HEK293 (cell line): ENCODE measurements around the gene ELOVL4.

Source experiments
- CTCF ChIA-PET: fragments of 350-600 bp; formaldehyde crosslinking; extraction: SDS; loops from one replicate; lab custom pipeline; 2021; ENCODE audit warnings: antibody characterized with exemption; lab: Yijun Ruan, JAX
- POLR2A ChIA-PET: fragments of 300-600 bp; formaldehyde crosslinking; extraction: SDS; loops from one replicate; lab custom pipeline; 2020; ENCODE audit warnings: antibody characterized with exemption, inconsistent platforms; lab: Yijun Ruan, JAX
- H3K27ac ChIP-seq: fragments of 200-500 bp; sonication (Bioruptor generic); 2 replicates; pipeline ENCODE4 v1.5.1; 2014; ENCODE audit warnings: low read depth, low read length, control low read depth, inconsistent platforms; ENCODE audit errors: extremely low read depth
- H3K36me3 ChIP-seq, 2 experiments: fragments of 200-500 bp in 1 of 2; sonication (Bioruptor generic) in 1 of 2; 1 replicate in 1 of 2; 2 replicates in 1 of 2; pipeline ENCODE4 v1.5.1; 2014 to 2017; ENCODE audit warnings: inconsistent platforms in 2 of 2, low read length in 2 of 2; ENCODE audit not compliant: control insufficient read depth in 2 of 2, insufficient read depth in 1 of 2
- H3K4me1 ChIP-seq: fragments of 200-500 bp; sonication (Bioruptor generic); 2 replicates; pipeline ENCODE4 v1.5.1; 2014; ENCODE audit warnings: mild to moderate bottlenecking, low read length, inconsistent platforms; ENCODE audit not compliant: control insufficient read depth, insufficient read depth
- H3K4me3 ChIP-seq: 2 replicates; pipeline ENCODE4 v1.5.1; 2011; ENCODE audit warnings: low read depth, mild to moderate bottlenecking, control low read depth, low read length, moderate library complexity
- H3K9me3 ChIP-seq: fragments of 200-500 bp; sonication (Bioruptor generic); 2 replicates; pipeline ENCODE4 v1.5.1; 2014; ENCODE audit warnings: low read depth, low read length, inconsistent platforms; ENCODE audit not compliant: control insufficient read depth, insufficient read depth
- GLI4 ChIP-seq: fragments of 450-650 bp; formaldehyde crosslinking; IDR thresholded peaks from 2 replicates; pipeline ENCODE4 v1.5.1; 2016; ENCODE audit warnings: missing biosample characterization, missing genetic modification characterization
- GLIS2 ChIP-seq: fragments of 450-650 bp; formaldehyde crosslinking; IDR thresholded peaks from 2 replicates; pipeline ENCODE4 v1.5.1; 2016; ENCODE audit warnings: missing biosample characterization, missing genetic modification characterization
- SCRT1 ChIP-seq: fragments of 450-650 bp; formaldehyde crosslinking; IDR thresholded peaks from 2 replicates; pipeline ENCODE4 v1.5.1; 2016; ENCODE audit warnings: missing biosample characterization, missing genetic modification characterization, borderline replicate concordance
- YY2 ChIP-seq: fragments of 450-650 bp; formaldehyde crosslinking; IDR thresholded peaks from 2 replicates; pipeline ENCODE4 v1.5.1; 2016; ENCODE audit warnings: missing biosample characterization, missing genetic modification characterization
- ZBTB1 ChIP-seq: fragments of 450-650 bp; formaldehyde crosslinking; IDR thresholded peaks from 2 replicates; pipeline ENCODE4 v1.5.1; 2016; ENCODE audit warnings: missing biosample characterization, missing genetic modification characterization
- ZNF140 ChIP-seq: fragments of 450-650 bp; formaldehyde crosslinking; IDR thresholded peaks from 2 replicates; pipeline ENCODE4 v1.5.1; 2016; ENCODE audit warnings: missing biosample characterization, missing genetic modification characterization
- ZNF175 ChIP-seq: fragments of 450-650 bp; formaldehyde crosslinking; IDR thresholded peaks from 2 replicates; pipeline ENCODE4 v1.5.1; 2016; ENCODE audit warnings: missing biosample characterization, missing genetic modification characterization
- ZNF391 ChIP-seq: fragments of 450-650 bp; formaldehyde crosslinking; IDR thresholded peaks from 2 replicates; pipeline ENCODE4 v1.5.1; 2016; ENCODE audit warnings: low read depth, missing biosample characterization, missing genetic modification characterization, borderline replicate concordance
- ZNF677 ChIP-seq: fragments of 450-650 bp; IDR thresholded peaks from 2 replicates; pipeline ENCODE4 v1.5.0; 2018; ENCODE audit warnings: missing biosample characterization, mild to moderate bottlenecking, missing genetic modification characterization, moderate library complexity
- ZNF785 ChIP-seq: fragments of 450-650 bp; formaldehyde crosslinking; IDR thresholded peaks from 2 replicates; pipeline ENCODE4 v1.5.1; 2016; ENCODE audit warnings: missing biosample characterization, missing genetic modification characterization
- TF ChIP-seq, protein P1 (sequence below): fragments of 450-650 bp; formaldehyde crosslinking; IDR thresholded peaks from 2 replicates; pipeline ENCODE4 v1.5.1; 2016; ENCODE audit warnings: missing biosample characterization, missing genetic modification characterization, low read depth
- TF ChIP-seq, protein P2 (sequence below): fragments of 450-650 bp; formaldehyde crosslinking; IDR thresholded peaks from 2 replicates; pipeline ENCODE4 v1.5.1; 2016; ENCODE audit warnings: missing biosample characterization, missing genetic modification characterization, borderline replicate concordance
- TF ChIP-seq, protein P3 (sequence below): fragments of 450-650 bp; formaldehyde crosslinking; IDR thresholded peaks from 2 replicates; pipeline ENCODE4 v1.5.1; 2016; ENCODE audit warnings: missing biosample characterization, missing genetic modification characterization
- TF ChIP-seq, protein P4 (sequence below): fragments of 450-650 bp; IDR thresholded peaks from 2 replicates; pipeline ENCODE4 v1.5.1; 2018; ENCODE audit warnings: missing biosample characterization, missing genetic modification characterization
- TF ChIP-seq, protein P5 (sequence below): fragments of 450-650 bp; formaldehyde crosslinking; IDR thresholded peaks from 2 replicates; pipeline ENCODE4 v1.5.1; 2016; ENCODE audit warnings: missing biosample characterization, missing genetic modification characterization

The ELOVL4 gene

DNA sequence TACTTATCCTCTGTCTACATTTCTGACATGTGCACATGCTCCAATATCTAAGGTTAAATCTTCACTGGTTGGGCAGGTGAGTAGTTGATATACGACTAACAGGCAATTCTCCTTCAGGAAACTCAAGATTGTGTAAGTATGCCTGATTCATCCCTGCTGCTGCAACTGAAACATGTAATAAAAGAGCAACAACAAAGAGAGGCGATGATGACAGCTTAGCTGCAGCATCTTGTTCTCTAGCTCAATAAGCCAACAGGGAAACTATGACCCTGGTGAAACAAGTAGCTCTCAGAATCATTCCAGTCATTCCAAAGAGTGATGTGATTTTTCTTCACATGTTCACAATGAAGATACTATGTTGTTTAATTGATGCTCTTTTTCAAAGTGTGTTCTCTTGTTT, 74.4 kb downstream of the ELOVL4 start:
- H3K4me1 ChIP-seq: no peaks in the 10 kb centered on the region
- no peak overlapping the region for H3K4me3 ChIP-seq
- ChIA-PET CTCF (interaction anchor here (0.6 to 1.2 kb wide), 4 partner anchors 9 to 234 kb away, joined by 3 to 4 read pairs (median 3); partner anchors contain the start of gene BCKDHB), POLR2A (no interaction called here)
- no peaks in the 10 kb centered on the region for H3K36me3 ChIP-seq
- H3K27ac ChIP-seq: no peak overlapping the region
- TF ChIP-seq, protein P1, sequence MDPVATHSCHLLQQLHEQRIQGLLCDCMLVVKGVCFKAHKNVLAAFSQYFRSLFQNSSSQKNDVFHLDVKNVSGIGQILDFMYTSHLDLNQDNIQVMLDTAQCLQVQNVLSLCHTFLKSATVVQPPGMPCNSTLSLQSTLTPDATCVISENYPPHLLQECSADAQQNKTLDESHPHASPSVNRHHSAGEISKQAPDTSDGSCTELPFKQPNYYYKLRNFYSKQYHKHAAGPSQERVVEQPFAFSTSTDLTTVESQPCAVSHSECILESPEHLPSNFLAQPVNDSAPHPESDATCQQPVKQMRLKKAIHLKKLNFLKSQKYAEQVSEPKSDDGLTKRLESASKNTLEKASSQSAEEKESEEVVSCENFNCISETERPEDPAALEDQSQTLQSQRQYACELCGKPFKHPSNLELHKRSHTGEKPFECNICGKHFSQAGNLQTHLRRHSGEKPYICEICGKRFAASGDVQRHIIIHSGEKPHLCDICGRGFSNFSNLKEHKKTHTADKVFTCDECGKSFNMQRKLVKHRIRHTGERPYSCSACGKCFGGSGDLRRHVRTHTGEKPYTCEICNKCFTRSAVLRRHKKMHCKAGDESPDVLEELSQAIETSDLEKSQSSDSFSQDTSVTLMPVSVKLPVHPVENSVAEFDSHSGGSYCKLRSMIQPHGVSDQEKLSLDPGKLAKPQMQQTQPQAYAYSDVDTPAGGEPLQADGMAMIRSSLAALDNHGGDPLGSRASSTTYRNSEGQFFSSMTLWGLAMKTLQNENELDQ (tag by site-specific recombination): no peak
- no peak for TF ChIP-seq GLI4
- TF ChIP-seq, protein P2, sequence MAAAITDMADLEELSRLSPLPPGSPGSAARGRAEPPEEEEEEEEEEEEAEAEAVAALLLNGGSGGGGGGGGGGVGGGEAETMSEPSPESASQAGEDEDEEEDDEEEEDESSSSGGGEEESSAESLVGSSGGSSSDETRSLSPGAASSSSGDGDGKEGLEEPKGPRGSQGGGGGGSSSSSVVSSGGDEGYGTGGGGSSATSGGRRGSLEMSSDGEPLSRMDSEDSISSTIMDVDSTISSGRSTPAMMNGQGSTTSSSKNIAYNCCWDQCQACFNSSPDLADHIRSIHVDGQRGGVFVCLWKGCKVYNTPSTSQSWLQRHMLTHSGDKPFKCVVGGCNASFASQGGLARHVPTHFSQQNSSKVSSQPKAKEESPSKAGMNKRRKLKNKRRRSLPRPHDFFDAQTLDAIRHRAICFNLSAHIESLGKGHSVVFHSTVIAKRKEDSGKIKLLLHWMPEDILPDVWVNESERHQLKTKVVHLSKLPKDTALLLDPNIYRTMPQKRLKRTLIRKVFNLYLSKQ (tag by site-specific recombination): no peak
- TF ChIP-seq, protein P3, sequence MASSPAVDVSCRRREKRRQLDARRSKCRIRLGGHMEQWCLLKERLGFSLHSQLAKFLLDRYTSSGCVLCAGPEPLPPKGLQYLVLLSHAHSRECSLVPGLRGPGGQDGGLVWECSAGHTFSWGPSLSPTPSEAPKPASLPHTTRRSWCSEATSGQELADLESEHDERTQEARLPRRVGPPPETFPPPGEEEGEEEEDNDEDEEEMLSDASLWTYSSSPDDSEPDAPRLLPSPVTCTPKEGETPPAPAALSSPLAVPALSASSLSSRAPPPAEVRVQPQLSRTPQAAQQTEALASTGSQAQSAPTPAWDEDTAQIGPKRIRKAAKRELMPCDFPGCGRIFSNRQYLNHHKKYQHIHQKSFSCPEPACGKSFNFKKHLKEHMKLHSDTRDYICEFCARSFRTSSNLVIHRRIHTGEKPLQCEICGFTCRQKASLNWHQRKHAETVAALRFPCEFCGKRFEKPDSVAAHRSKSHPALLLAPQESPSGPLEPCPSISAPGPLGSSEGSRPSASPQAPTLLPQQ: no peak
- no peak for TF ChIP-seq SCRT1
- no peak for TF ChIP-seq ZNF677 (tag by site-specific recombination)
- TF ChIP-seq ZNF140 (tag by site-specific recombination): no peak
- TF ChIP-seq GLIS2 (tag by site-specific recombination): no peak
- no peak for TF ChIP-seq ZBTB1 (tag by site-specific recombination)
- no peak for TF ChIP-seq ZNF175 (tag by site-specific recombination)
- no peak for TF ChIP-seq YY2 (tag by site-specific recombination)
- TF ChIP-seq, protein P4, sequence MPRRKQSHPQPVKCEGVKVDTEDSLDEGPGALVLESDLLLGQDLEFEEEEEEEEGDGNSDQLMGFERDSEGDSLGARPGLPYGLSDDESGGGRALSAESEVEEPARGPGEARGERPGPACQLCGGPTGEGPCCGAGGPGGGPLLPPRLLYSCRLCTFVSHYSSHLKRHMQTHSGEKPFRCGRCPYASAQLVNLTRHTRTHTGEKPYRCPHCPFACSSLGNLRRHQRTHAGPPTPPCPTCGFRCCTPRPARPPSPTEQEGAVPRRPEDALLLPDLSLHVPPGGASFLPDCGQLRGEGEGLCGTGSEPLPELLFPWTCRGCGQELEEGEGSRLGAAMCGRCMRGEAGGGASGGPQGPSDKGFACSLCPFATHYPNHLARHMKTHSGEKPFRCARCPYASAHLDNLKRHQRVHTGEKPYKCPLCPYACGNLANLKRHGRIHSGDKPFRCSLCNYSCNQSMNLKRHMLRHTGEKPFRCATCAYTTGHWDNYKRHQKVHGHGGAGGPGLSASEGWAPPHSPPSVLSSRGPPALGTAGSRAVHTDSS (tag by site-specific recombination): no peak
- TF ChIP-seq ZNF785 (tag by site-specific recombination): no peak
- TF ChIP-seq ZNF391 (tag by site-specific recombination): no peak
- TF ChIP-seq, protein P5, sequence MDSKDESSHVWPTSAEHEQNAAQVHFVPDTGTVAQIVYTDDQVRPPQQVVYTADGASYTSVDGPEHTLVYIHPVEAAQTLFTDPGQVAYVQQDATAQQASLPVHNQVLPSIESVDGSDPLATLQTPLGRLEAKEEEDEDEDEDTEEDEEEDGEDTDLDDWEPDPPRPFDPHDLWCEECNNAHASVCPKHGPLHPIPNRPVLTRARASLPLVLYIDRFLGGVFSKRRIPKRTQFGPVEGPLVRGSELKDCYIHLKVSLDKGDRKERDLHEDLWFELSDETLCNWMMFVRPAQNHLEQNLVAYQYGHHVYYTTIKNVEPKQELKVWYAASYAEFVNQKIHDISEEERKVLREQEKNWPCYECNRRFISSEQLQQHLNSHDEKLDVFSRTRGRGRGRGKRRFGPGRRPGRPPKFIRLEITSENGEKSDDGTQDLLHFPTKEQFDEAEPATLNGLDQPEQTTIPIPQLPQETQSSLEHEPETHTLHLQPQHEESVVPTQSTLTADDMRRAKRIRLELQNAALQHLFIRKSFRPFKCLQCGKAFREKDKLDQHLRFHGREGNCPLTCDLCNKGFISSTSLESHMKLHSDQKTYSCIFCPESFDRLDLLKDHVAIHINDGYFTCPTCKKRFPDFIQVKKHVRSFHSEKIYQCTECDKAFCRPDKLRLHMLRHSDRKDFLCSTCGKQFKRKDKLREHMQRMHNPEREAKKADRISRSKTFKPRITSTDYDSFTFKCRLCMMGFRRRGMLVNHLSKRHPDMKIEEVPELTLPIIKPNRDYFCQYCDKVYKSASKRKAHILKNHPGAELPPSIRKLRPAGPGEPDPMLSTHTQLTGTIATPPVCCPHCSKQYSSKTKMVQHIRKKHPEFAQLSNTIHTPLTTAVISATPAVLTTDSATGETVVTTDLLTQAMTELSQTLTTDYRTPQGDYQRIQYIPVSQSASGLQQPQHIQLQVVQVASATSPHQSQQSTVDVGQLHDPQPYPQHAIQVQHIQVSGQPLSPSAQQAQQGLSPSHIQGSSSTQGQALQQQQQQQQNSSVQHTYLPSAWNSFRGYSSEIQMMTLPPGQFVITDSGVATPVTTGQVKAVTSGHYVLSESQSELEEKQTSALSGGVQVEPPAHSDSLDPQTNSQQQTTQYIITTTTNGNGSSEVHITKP (tag by site-specific recombination): no peak
- no peaks in the 10 kb centered on the region for H3K9me3 ChIP-seq
